Measurements from ENCODE around the gene GALNT7. TPM values are rescaled to one million over a fixed set of nuclear protein-coding genes. Genes with fewer than 3 reads are reported as not detected.

The GALNT7 gene
- polyA plus RNA-seq, 1 donor from 2014 or later: 15.0 TPM

DNA sequence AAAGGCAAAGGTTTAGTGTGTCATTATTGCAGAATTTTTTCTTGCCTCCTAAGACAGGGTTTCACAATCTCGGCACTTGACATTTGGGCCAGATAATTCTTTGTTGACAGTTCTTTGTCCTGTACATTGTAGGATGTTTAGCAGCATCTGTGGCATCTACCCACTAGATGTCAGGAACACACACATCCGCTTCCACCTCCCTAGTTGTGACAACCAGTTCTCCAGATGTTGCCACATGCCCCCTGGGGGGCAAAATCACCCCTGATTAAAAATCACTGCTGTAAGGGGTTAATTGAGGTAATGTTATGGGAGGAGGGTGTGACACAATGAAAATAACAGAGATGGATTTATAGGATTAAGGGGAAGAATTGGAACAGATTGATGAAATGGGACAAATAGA lies 90.3 kb downstream of the GALNT7 start:
- Histone ChIP-seq H3K9me3 (ENCODE audit: low read length) (no peaks in the 10 kb centered on the region), H3F3A (ENCODE audit: insufficient read depth, low read length, poor library complexity, severe bottlenecking) (no peaks in the 10 kb centered on the region), H3K36me3 (ENCODE audit: insufficient read depth, low read length) (no peaks in the 10 kb centered on the region), H3K79me2 (replicated peaks; ENCODE audit: insufficient read depth, low read length) (peaks cover 4% of the 10 kb centered on the region), H3K9ac (ENCODE audit: low read length) (no peak overlapping the region), H3K27me3 (ENCODE audit: insufficient read depth, low read depth, low read length) (no peaks in the 10 kb centered on the region), H3K9me2 (ENCODE audit: insufficient read depth, low read length) (no peaks in the 10 kb centered on the region), H3K4me2 (ENCODE audit: low read length) (no peak overlapping the region), H3K4me3 (ENCODE audit: low read length) (no peak overlapping the region), H3K27ac (ENCODE audit: low read length) (no peak overlapping the region), H2AFZ (ENCODE audit: low read depth, low read length) (no peak overlapping the region), H4K20me1 (ENCODE audit: insufficient read depth) (no peaks in the 10 kb centered on the region)
- no peak for TF ChIP-seq MXI1 (conservative IDR thresholded peaks at IDR 0.05; ENCODE audit: poor library complexity, severe bottlenecking)

GRCh38 chr4:173259310-173259709 lies 90.7 kb downstream of the GALNT7 start:
- H3K36me3 ChIP-seq (ENCODE audit: insufficient read depth, low read length): no peaks in the 10 kb centered on the region
- no peak overlapping the region for H3K9ac ChIP-seq (ENCODE audit: low read length)
- no peaks in the 10 kb centered on the region for H3K9me2 ChIP-seq (ENCODE audit: insufficient read depth, low read length)
- H4K20me1 ChIP-seq (ENCODE audit: insufficient read depth): no peaks in the 10 kb centered on the region
- TF ChIP-seq, protein P1, sequence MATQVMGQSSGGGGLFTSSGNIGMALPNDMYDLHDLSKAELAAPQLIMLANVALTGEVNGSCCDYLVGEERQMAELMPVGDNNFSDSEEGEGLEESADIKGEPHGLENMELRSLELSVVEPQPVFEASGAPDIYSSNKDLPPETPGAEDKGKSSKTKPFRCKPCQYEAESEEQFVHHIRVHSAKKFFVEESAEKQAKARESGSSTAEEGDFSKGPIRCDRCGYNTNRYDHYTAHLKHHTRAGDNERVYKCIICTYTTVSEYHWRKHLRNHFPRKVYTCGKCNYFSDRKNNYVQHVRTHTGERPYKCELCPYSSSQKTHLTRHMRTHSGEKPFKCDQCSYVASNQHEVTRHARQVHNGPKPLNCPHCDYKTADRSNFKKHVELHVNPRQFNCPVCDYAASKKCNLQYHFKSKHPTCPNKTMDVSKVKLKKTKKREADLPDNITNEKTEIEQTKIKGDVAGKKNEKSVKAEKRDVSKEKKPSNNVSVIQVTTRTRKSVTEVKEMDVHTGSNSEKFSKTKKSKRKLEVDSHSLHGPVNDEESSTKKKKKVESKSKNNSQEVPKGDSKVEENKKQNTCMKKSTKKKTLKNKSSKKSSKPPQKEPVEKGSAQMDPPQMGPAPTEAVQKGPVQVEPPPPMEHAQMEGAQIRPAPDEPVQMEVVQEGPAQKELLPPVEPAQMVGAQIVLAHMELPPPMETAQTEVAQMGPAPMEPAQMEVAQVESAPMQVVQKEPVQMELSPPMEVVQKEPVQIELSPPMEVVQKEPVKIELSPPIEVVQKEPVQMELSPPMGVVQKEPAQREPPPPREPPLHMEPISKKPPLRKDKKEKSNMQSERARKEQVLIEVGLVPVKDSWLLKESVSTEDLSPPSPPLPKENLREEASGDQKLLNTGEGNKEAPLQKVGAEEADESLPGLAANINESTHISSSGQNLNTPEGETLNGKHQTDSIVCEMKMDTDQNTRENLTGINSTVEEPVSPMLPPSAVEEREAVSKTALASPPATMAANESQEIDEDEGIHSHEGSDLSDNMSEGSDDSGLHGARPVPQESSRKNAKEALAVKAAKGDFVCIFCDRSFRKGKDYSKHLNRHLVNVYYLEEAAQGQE (IDR thresholded peaks at IDR 0.05; ENCODE audit: borderline replicate concordance): no peak
- no peak for TF ChIP-seq TAF1 (IDR thresholded peaks at IDR 0.05; ENCODE audit: low read depth)
- TF ChIP-seq EZH2 (IDR thresholded peaks at IDR 0.05; ENCODE audit: borderline replicate concordance, insufficient read depth, low read length, poor library complexity, severe bottlenecking): no peak
- no peak for TF ChIP-seq POLR2AphosphoS5 (IDR thresholded peaks at IDR 0.05)
- no peak for TF ChIP-seq EP300 (conservative IDR thresholded peaks at IDR 0.05; ENCODE audit: poor library complexity, severe bottlenecking)
- no peak for TF ChIP-seq RAD21 (conservative IDR thresholded peaks at IDR 0.05)
- TF ChIP-seq, protein P2, sequence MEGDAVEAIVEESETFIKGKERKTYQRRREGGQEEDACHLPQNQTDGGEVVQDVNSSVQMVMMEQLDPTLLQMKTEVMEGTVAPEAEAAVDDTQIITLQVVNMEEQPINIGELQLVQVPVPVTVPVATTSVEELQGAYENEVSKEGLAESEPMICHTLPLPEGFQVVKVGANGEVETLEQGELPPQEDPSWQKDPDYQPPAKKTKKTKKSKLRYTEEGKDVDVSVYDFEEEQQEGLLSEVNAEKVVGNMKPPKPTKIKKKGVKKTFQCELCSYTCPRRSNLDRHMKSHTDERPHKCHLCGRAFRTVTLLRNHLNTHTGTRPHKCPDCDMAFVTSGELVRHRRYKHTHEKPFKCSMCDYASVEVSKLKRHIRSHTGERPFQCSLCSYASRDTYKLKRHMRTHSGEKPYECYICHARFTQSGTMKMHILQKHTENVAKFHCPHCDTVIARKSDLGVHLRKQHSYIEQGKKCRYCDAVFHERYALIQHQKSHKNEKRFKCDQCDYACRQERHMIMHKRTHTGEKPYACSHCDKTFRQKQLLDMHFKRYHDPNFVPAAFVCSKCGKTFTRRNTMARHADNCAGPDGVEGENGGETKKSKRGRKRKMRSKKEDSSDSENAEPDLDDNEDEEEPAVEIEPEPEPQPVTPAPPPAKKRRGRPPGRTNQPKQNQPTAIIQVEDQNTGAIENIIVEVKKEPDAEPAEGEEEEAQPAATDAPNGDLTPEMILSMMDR (IDR thresholded peaks at IDR 0.05; ENCODE audit: poor library complexity, severe bottlenecking): no peak
- no peak for TF ChIP-seq MXI1 (conservative IDR thresholded peaks at IDR 0.05; ENCODE audit: poor library complexity, severe bottlenecking)
- H3F3A ChIP-seq (ENCODE audit: insufficient read depth, low read length, poor library complexity, severe bottlenecking): no peaks in the 10 kb centered on the region
- H3K4me2 ChIP-seq (ENCODE audit: low read length): no peak overlapping the region
- H3K79me2 ChIP-seq (replicated peaks; ENCODE audit: insufficient read depth, low read length): peaks cover under 1% of the 10 kb centered on the region
- no peak overlapping the region for H3K27ac ChIP-seq (ENCODE audit: low read length)
- no peak overlapping the region for H2AFZ ChIP-seq (ENCODE audit: low read depth, low read length)
- no peaks in the 10 kb centered on the region for H3K9me3 ChIP-seq (ENCODE audit: low read length)
- no peaks in the 10 kb centered on the region for H3K27me3 ChIP-seq (ENCODE audit: insufficient read depth, low read depth, low read length)
- H3K4me3 ChIP-seq (ENCODE audit: low read length): no peak overlapping the region

- no peaks in the 10 kb centered on the region for H3K27me3 ChIP-seq (ENCODE audit: insufficient read depth, low read depth, low read length)
- no peak overlapping the region for H3K4me3 ChIP-seq (ENCODE audit: low read length)
- no peaks in the 10 kb centered on the region for H3K9me3 ChIP-seq (ENCODE audit: low read length)
- H3K9ac ChIP-seq (ENCODE audit: low read length): no peak overlapping the region
- H4K20me1 ChIP-seq (ENCODE audit: insufficient read depth): no peaks in the 10 kb centered on the region
- H2AFZ ChIP-seq (ENCODE audit: low read depth, low read length): no peak overlapping the region
- no peak for TF ChIP-seq EP300 (conservative IDR thresholded peaks at IDR 0.05; ENCODE audit: poor library complexity, severe bottlenecking)
- TF ChIP-seq RAD21 (conservative IDR thresholded peaks at IDR 0.05): no peak
- TF ChIP-seq MXI1 (conservative IDR thresholded peaks at IDR 0.05; ENCODE audit: poor library complexity, severe bottlenecking): no peak
- TF ChIP-seq, protein P2 (IDR thresholded peaks at IDR 0.05; ENCODE audit: poor library complexity, severe bottlenecking): no peak
- TF ChIP-seq POLR2AphosphoS5 (IDR thresholded peaks at IDR 0.05): no peak
- TF ChIP-seq, protein P1 (IDR thresholded peaks at IDR 0.05; ENCODE audit: borderline replicate concordance): no peak
- no peak for TF ChIP-seq EZH2 (IDR thresholded peaks at IDR 0.05; ENCODE audit: borderline replicate concordance, insufficient read depth, low read length, poor library complexity, severe bottlenecking)
- TF ChIP-seq SMC3 (conservative IDR thresholded peaks at IDR 0.05; ENCODE audit: poor library complexity): no peak
- no peak for TF ChIP-seq TAF1 (IDR thresholded peaks at IDR 0.05; ENCODE audit: low read depth)
- H3K4me2 ChIP-seq (ENCODE audit: low read length): no peak overlapping the region
- H3K36me3 ChIP-seq (ENCODE audit: insufficient read depth, low read length): no peaks in the 10 kb centered on the region
- no peaks in the 10 kb centered on the region for H3F3A ChIP-seq (ENCODE audit: insufficient read depth, low read length, poor library complexity, severe bottlenecking)
- H3K79me2 ChIP-seq (replicated peaks; ENCODE audit: insufficient read depth, low read length): no peaks in the 10 kb centered on the region
- H3K27ac ChIP-seq (ENCODE audit: low read length): no peak overlapping the region
- no peaks in the 10 kb centered on the region for H3K9me2 ChIP-seq (ENCODE audit: insufficient read depth, low read length)
Measured at GRCh38 chr4:173261052-173261451, 92.4 kb downstream of the GALNT7 start.

Measured in neural cell (in vitro differentiated cells).